ENCODE measurements around the gene TK1. TPM values are rescaled to one million over a fixed set of nuclear protein-coding genes. Genes with fewer than 3 reads are reported as not detected.

Gene TK1
- total RNA-seq, 1 donor, result 23.9 TPM

DNA sequence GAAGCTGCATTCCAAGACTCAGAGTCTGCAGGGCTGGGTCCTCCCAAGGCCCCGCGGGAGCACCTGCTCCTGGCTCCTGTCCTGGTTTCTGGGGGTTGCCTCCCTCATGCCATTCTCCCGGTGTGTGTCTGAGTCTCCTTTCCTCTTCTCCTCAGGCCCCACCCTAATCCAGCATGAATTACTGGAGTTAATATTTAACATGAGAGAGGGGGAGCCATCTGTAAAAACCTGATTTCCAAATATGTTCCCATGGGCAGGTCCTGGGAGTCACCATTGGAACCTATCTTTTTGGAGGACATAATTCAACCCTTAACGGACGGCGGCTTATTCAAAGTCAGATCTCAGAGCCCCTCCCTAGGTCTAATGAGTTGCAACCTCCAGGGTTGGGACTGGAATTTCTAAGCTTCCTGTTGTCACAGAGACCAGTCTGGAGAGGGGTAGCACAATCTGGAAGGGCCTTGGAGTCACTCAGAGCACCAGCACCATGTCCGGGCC is 35.3 kb downstream of the TK1 start:
- DNase-seq (ENCODE audit: insufficient read length, low spot score, missing footprints), result peak; percentile 57
- no peak for TF ChIP-seq CTCF (IDR thresholded peaks at IDR 0.05; ENCODE audit: extremely low read depth, low read depth, low read length)
- H3K4me3 ChIP-seq (ENCODE audit: insufficient read depth, low read length), result no peak overlapping the region
- no peaks in the 10 kb centered on the region for H4K20me1 ChIP-seq (ENCODE audit: insufficient read depth, low read length)
- H3K27me3 ChIP-seq (ENCODE audit: insufficient read depth, low read length), result peaks cover 5% of the 10 kb centered on the region
- no peak overlapping the region for H3K4me2 ChIP-seq (ENCODE audit: insufficient read depth, low read length)
- H3K36me3 ChIP-seq (ENCODE audit: insufficient read depth, low read length), result no peaks in the 10 kb centered on the region
- H3K79me2 ChIP-seq (ENCODE audit: insufficient read depth, low read length), result no peaks in the 10 kb centered on the region
- no peaks in the 10 kb centered on the region for H3K9me3 ChIP-seq (ENCODE audit: low read depth, low read length)
- H3K4me1 ChIP-seq (ENCODE audit: insufficient read depth, low read length), result no peaks in the 10 kb centered on the region
- H3K27ac ChIP-seq (ENCODE audit: low read depth, low read length), result no peak overlapping the region
- H2AFZ ChIP-seq (ENCODE audit: low read length), result no peak overlapping the region

DNA sequence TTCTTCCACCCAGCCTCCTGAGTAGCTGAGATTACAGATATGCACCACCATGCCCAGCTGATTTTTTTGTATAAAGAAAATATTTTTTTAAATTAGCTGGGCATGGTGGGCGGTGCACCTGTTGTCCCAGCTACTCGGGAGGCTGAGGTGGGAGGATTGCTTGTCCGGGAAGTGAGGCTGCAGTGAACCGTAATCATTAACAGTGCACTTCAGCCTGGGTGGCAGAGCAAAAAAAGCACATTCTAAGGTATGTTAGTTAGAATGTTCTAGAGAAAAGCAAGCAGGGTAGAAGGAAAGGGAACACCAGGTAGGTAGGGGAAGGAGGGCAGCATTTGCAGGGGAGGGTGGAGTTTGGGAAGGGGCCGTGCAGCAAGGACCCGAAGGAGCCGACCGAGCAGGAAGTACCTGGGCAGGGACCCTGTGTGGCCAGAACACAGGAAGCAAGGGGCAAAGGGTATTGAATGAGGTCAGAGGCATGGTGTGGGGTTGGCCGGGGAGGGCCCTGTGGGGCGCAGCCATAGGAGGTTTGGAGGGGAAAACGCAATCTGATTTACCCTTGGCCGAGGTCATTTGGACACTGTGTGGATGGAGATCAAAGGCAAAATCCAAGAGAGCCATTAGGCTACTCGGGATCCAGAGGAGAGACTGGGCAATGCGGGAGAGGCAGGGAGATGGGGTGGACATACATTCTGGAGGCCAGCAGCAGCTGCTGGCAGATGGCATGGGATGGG is 38.4 kb downstream of the TK1 start:
- Histone ChIP-seq H3K4me3 (ENCODE audit: insufficient read depth, low read length) (no peak overlapping the region), H3K4me2 (ENCODE audit: insufficient read depth, low read length) (no peak overlapping the region), H3K4me1 (ENCODE audit: insufficient read depth, low read length) (no peaks in the 10 kb centered on the region), H3K27me3 (ENCODE audit: insufficient read depth, low read length) (peaks cover 5% of the 10 kb centered on the region), H2AFZ (ENCODE audit: low read length) (no peak overlapping the region), H3K36me3 (ENCODE audit: insufficient read depth, low read length) (no peaks in the 10 kb centered on the region), H3K27ac (ENCODE audit: low read depth, low read length) (no peak overlapping the region), H3K9me3 (ENCODE audit: low read depth, low read length) (no peaks in the 10 kb centered on the region), H3K79me2 (ENCODE audit: insufficient read depth, low read length) (no peaks in the 10 kb centered on the region), H4K20me1 (ENCODE audit: insufficient read depth, low read length) (no peaks in the 10 kb centered on the region)
- DNase-seq (ENCODE audit: insufficient read length, low spot score, missing footprints), result peak; percentile 46
- no peak for TF ChIP-seq CTCF (IDR thresholded peaks at IDR 0.05; ENCODE audit: extremely low read depth, low read depth, low read length)

DNA sequence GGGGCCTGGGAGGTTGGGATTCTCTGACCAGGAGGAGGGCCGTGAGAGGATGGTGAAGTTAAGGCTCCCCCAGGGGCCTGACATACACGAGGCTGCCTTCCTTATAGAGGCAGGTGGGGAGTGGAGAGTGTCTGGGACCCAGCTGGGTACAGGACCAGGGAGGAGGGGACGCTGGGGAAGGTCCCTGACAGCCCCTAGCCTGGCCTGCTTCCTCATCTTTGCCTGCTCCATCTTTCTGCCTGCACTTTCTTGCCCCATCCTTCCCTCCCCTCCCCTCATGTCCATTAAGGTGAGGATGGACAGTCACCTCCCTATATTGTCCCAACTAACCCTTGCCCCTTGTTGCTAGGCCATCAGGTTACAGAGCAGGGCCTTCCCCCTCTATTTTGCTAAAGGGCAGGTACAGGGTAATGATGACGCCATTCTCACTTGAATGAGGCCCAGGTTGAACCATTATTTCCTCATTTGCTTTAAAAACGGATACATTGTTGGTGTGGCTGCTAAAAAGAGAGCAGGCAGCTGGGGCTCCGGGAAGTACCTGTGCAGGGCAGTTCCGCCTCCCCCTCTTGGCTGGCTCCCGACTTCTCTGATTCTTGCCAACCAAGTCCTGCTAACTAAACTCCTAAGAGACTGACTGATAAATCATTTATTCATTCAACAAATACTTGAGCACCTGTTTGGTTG is 39.4 kb downstream of the TK1 start:
- Histone ChIP-seq H3K9me3 (ENCODE audit: low read depth, low read length) (no peaks in the 10 kb centered on the region), H3K27me3 (ENCODE audit: insufficient read depth, low read length) (peaks cover 5% of the 10 kb centered on the region)

More for the DNA sequence above, 39.4 kb downstream of the TK1 start:
- TF ChIP-seq CTCF (IDR thresholded peaks at IDR 0.05; ENCODE audit: extremely low read depth, low read depth, low read length), result no peak
- Histone ChIP-seq H2AFZ (ENCODE audit: low read length) (no peak overlapping the region), H3K4me1 (ENCODE audit: insufficient read depth, low read length) (no peaks in the 10 kb centered on the region), H3K4me2 (ENCODE audit: insufficient read depth, low read length) (no peak overlapping the region), H3K27ac (ENCODE audit: low read depth, low read length) (no peak overlapping the region), H3K79me2 (ENCODE audit: insufficient read depth, low read length) (no peaks in the 10 kb centered on the region), H3K4me3 (ENCODE audit: insufficient read depth, low read length) (no peak overlapping the region), H4K20me1 (ENCODE audit: insufficient read depth, low read length) (no peaks in the 10 kb centered on the region), H3K36me3 (ENCODE audit: insufficient read depth, low read length) (no peaks in the 10 kb centered on the region)
- peak; percentile 54 for DNase-seq (ENCODE audit: insufficient read length, low spot score, missing footprints)
